Choroid plexus epithelial cell (primary cell): ENCODE results near the gene CCDC142.
"Not testable (repeated sequence)": the region's sequence is repeated elsewhere in the genome, so short reads cannot be mapped to it uniquely, and the experiment has no call there.

Experiments used
- DNase-seq: peaks from one replicate; pipeline ENCODE4 v3.0.0-alpha.2; 2010; ENCODE audit warnings: low read depth
- H3K4me3 ChIP-seq: 2 replicates; pipeline ENCODE4 v1.5.1; 2011; ENCODE audit warnings: low read depth, mild to moderate bottlenecking, control low read depth, low read length, moderate library complexity
- CTCF ChIP-seq: conservative IDR thresholded peaks from 2 replicates; pipeline ENCODE4 v1.5.1; 2011; ENCODE audit warnings: low read depth, mild to moderate bottlenecking, control low read depth, inconsistent platforms, low read length, moderate library complexity

CCDC142 gene

GRCh38 chr2:74454654-74455511 lies 27.9 kb downstream of the CCDC142 start, which contains the start of gene INO80B:
TSS of gene INO80B (plus strand) at chr2:74455087. CDS start at chr2:74455117, 30 bp downstream.
- no peak for TF ChIP-seq CTCF
- peak within 1 kb of the TSS; percentile 70 for H3K4me3 ChIP-seq
- peak; percentile 99 for DNase-seq

DNA sequence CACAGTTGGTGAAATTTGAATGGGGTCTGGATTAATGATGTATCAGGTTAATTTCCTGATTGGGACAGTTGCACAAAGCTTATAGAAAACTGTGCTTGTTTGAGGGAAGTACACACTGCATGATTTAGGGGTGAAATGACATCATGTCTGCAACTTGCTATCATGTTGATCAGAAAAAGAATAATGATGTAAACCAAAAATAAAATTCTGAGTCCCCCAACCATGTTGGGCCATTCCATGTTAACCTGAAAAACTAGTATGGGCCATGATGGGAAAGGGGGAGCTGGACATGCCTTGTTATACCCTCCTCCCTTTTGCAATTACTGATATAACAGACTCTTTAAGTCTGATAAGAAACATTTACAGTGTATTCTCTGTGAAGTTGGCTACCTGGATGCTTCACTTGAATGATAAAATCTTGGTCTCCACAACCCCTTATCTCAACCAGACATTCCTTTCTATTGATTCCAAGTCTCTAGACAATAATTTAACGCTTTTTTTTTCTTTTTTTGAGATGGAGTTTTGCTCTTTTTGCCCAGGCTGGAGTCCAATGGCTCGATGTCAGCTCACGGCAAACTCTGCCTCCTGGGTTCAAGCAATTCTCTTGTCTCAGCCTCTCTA lies 32.1 kb downstream of the CCDC142 start:
- no peak for DNase-seq
- H3K4me3 ChIP-seq: no peak overlapping the region
- no peak for TF ChIP-seq CTCF

DNA sequence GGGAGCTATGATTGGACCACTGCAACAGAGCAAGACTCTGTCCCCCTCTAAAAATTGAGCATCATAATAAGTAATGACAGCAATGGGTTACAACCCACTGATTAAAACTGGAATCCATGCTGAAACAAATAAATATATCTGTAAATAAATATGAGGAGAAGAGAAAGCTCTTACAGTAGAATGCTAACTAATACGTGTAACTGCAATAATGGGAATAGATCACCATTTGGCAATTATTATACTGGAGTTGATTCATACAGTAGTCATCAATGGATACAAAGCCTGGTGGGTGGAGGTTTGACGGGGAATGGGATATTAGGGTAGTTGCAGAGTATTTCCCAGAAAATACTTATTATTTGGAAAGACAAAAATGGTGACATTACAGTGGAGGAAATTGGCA lies 34.0 kb downstream of the CCDC142 start:
- no peak for TF ChIP-seq CTCF
- no peak overlapping the region for H3K4me3 ChIP-seq
- DNase-seq: no peak

GRCh38 chr2:74447230-74447999 lies 35.4 kb downstream of the CCDC142 start:
- no peak for DNase-seq
- H3K4me3 ChIP-seq: no peak overlapping the region
- no peak for TF ChIP-seq CTCF

GRCh38 chr2:74444498-74445318 lies 38.1 kb downstream of the CCDC142 start:
- no peak overlapping the region for H3K4me3 ChIP-seq
- DNase-seq: no peak
- no peak for TF ChIP-seq CTCF

DNA sequence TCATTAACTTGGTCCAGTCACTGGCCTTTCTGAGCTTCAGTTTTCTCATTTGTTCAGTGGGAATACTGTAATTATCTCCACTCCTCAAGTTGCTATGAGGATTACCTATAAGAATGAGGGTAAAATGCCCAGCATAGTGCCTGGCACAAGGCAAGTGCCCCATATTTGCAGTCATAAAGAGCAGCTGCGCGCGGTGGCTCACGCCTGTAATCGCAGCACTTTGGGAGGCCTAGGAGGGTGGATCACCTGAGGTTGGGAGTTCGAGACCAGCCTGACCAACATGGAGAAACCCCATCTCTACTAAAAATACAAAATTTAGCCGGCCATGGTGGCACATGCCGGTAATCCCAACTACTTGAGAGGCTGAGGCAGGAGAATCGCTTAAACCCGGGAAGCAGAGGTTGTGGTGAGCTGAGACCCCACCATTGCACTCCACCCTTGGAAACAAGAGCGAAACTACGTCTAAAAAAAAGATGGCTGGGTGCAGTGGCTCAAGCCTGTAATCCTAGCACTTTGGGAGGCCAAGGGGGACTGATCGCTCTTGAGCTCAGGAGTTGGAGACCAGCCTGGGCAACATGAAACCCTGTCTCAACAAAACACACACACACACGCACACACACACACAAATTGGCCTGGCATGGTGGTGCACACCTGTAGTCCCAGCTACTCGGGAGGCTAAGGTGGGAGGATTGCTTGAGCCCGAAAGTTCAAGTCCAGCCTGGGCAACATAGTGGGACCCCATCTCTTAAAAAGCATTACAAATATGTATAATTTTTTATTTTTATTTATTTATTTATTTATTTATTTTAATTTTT lies 40.1 kb downstream of the CCDC142 start:
- not testable (repeated sequence) for H3K4me3 ChIP-seq, DNase-seq
